NCI-H2227 (cell line): ENCODE measurements around the gene SIGLEC9.

Source experiments
- DNase-seq: peaks from one replicate; lab custom pipeline; 2025; ENCODE audit not compliant: unreplicated experiment; lab: John Stamatoyannopoulos, UW

The SIGLEC9 gene

DNA sequence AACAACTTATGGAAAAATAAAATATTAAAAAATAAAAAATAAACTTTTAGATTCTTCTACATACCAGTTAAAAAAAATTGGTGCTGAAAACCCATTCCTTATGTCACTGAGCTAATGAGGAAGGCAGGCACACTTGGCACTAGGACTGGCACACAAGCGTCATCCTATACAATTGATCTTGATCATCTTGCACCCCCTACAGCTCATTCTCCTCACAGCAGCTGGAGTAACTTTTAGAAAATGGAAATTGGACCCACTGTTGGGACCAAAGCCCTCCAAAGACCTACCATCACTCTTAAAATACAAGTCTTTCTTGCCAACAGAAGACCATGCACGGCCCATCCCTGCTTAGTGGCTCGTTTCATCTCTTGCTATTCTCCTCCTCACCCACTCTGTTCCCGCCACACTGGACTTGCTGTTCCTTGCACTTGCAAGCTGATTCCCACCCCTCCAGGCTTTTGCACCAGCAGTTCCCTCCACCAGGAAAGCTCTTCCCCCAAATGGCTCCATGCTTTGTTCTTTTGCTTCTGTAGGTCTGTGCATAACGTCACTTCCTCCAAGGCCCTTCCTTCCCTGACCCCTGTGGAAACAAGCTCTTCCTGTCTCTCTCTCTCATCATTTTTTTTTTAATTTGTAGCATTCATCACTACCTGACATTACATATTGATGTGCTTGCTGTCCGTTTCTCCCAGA, 28.1 kb upstream of the SIGLEC9 start:
- DNase-seq: no peak

DNA sequence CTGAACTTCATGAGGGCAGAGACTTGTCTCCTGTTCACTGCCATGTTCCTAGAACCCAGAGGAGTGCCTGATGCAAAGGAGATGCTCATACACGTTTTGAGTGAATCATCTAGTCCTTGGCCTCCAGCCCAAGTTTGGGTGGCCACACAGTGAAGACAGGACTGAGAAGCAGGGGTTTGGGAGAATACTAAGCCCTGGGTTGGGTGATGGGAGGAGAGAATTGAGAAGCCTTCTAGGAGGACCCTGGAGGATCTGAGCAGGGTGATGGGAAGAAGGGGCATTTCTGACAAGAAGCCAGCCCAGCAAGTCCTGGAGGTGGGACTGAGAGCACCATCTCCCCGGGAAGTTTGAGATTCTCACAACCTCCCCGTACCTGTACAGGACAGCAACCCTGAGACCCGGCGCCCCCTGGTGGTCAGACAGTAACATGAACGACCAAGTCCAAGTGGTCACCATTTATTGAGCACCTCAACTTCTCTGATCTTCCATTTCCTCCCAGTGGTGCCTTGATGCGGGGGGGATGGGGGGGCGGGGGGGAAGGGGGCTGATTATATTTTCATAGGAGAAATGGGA, 27.5 kb upstream of the SIGLEC9 start:
- peak; percentile 38 for DNase-seq

DNA sequence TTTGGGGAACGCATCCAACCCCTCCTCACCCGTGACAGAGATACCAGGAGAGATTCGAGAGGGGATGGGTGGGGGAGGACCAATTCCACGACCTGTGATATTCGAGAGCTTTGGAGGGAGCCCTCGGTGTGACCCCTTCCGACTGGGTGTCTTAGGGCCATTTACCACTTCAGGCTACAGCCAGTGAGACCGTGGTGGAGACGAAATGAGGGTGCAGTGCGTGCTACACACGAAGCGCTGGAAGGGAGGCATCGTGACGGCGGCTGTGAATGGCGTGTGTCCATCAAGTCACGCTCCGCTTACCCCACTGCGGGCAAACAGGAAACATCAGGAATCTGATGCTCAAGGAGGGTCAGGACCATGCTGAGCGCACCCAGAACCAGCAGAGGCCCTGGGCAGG, 26.9 kb upstream of the SIGLEC9 start:
- DNase-seq: no peak

DNA sequence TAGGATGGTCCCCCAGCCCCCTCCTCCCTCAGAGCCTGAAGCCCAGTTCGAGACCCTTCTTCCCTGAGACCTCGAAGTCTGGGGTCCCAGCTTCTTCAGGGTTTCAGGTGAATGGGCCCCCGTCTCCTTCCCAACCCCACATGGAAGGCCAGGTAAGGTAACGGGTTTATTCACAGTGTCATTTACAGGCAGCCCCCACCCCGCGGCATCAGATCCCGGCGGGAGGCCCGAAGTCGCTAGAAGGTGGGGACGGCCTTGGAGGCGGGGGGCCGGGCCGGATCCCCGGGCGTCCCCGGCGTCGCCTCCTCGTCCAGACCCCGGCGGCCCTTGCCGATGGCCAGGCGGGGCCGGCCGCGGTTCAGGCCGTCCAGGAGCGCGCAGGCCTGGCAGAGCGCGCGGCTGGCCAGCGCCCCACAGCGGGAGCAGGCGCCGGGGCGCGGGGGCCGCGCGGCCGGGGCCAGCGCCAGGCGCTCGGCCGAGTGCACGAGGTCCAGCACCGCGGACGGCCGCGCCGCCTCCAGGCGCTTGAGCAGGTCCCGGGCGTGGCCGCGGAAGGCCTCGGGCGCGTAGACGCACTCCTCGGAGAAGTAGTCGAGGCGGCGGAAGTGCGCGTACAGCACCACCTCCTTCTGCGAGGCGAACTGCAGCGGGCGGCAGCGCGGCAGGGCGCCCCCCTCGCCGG, 26.2 kb upstream of the SIGLEC9 start:
- DNase-seq: no peak

DNA sequence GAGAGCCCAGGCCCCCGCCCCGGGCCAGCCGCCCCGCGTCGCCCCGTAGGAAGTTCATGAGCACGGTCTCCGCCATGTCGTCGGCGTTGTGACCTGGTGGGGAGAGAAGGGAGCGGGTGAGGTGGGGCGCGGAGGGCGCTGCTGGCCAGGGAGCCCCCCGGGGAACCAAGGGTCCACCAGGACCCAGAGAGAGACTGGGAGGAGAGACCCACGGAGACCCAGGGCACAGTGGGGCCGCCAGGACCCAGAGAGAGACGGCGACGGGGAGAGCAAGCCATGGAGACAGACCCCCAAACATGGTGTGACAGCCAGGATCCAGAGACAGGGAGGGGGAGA, 25.7 kb upstream of the SIGLEC9 start:
- no peak for DNase-seq

- DNase-seq: no peak
These were observed 24.1 kb upstream of the SIGLEC9 start for GRCh38 chr19:51100601-51101000.

- DNase-seq: no peak
These were observed 23.4 kb upstream of the SIGLEC9 start for GRCh38 chr19:51101171-51101865.

DNA sequence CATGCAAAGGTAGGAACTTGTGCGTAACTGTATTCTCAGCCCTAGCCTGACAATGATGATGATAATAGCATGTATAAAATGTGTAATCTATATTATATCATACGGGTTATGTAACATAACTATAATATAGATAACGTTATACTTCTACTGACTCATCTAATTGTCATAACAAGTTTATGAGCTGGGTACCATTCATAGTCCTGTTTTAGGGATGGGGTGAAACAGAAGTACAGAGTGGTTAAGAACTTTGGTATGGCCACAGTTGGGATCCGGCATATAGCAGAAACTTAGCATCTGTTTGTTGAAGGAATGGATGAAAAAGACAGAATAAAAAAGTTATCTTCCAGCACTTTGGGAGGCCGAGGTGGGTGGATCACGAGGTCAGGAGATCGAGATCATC, 21.7 kb upstream of the SIGLEC9 start:
- no peak for DNase-seq

DNA sequence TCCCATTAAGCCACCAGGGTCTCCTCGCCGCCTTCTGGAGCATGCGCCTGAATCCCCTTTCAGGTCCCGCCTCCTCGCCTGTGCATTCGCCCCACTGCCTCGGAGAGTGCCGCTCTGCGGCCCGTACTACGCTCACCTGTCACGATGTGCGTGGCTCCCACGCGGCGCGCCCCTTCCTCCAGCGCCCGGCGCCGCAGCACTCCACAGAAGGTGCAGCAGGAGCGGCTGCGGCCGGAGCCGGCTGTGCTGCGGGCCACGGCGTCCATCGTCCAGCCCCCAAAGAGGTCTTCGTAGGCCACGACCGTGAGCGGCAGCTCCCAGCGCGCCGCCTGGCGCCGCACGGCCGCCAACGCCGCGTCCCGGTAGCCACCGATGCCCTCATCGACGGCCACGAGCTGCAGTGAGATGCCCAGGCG, 20.8 kb upstream of the SIGLEC9 start:
- DNase-seq: no peak

GRCh38 chr19:51107406-51108065, 17.2 kb upstream of the SIGLEC9 start:
- no peak for DNase-seq

- DNase-seq: peak; percentile 97
These were observed 16.5 kb upstream of the SIGLEC9 start, which contains the start of gene CTU1 for GRCh38 chr19:51108066-51108804. Gene CTU1 (minus strand): TSS chr19:51108409. CDS start chr19:51104569, 3,840 bp downstream.

- peak; percentile 84 for DNase-seq
These were observed 15.9 kb upstream of the SIGLEC9 start for GRCh38 chr19:51108805-51109146.

- DNase-seq: no peak
These were observed 14.1 kb upstream of the SIGLEC9 start for GRCh38 chr19:51110666-51110971.

DNA sequence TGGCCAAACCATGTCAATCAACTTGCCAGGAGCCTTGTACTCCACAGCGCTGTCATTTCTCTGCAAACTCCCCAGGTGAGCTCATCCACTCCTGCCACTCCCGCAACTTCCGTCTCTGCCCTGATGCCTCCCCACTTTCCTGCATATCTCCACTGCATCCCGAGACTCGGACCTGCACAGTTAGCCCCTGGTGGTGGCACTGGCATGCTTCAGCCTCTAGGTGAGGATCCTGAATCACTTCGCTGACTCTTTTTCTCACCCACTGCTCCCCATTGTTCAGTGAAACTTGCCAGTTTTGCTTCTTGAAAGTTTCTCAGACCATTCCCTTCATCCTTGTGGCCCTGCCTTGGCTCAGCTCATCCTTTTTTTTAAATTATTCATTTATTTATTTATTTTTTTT, 13.1 kb upstream of the SIGLEC9 start:
- DNase-seq: no peak

GRCh38 chr19:51114087-51114729, 10.5 kb upstream of the SIGLEC9 start:
- no peak for DNase-seq

- no peak for DNase-seq
These were observed 7.9 kb upstream of the SIGLEC9 start for GRCh38 chr19:51116736-51117286.

GRCh38 chr19:51119101-51119500, 5.6 kb upstream of the SIGLEC9 start:
- no peak for DNase-seq

- no peak for DNase-seq
These were observed 5.1 kb upstream of the SIGLEC9 start for GRCh38 chr19:51119611-51120010.

DNA sequence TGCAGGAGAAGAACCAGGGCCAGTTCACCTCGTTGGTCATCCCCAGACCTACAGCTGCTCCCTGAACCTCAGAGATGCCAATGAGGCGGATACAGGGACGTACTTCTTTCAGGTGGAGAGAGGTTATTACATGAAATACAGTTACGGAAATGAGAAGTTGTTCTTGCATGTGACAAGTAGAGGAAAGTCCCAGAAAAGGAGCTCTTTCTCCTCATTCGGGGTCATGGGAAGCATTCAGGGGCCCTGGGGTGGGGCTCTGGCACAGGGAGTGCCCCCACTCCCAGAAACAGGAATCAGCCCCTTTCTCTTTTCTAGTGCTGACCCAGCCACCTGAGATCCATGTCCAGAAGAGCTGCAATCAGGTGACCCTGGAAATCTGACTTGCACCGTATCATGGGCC, 4.5 kb upstream of the SIGLEC9 start:
- no peak for DNase-seq

- no peak for DNase-seq
These were observed 3.4 kb upstream of the SIGLEC9 start for GRCh38 chr19:51121257-51121656.
